Measurements from ENCODE around the gene TCF7L2.

DNA sequence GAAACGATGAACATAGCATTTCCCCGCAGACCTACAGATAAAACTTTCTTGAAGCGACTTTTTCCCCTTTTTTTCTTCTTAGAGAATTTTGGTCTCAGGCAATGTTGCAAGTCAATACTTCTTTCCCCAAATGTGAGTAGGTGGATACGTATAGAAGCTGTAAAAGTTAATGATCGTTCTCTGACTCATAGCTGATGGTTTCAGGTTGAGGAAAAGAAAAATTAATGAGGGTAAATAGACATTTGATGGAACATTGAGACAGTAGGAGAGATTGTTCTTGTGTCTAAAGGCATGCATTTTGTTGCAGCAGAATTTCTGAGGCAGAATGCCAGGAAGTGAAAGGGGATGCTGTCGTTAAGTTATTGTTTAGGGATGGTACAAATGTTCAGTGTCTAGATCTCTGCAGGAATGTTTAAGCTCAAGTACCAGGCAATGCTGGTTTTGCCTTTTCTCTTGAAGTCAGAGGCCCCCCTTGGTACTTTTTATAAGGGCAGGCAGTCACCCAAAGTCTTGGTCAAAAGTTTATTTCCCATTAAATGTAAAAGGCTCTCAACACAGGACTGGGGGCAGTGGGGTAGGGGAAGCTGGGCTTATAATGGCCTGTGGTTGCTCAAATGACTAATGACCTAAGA is 9.3 kb downstream of the TCF7L2 start:
- TF ChIP-seq, protein P1, sequence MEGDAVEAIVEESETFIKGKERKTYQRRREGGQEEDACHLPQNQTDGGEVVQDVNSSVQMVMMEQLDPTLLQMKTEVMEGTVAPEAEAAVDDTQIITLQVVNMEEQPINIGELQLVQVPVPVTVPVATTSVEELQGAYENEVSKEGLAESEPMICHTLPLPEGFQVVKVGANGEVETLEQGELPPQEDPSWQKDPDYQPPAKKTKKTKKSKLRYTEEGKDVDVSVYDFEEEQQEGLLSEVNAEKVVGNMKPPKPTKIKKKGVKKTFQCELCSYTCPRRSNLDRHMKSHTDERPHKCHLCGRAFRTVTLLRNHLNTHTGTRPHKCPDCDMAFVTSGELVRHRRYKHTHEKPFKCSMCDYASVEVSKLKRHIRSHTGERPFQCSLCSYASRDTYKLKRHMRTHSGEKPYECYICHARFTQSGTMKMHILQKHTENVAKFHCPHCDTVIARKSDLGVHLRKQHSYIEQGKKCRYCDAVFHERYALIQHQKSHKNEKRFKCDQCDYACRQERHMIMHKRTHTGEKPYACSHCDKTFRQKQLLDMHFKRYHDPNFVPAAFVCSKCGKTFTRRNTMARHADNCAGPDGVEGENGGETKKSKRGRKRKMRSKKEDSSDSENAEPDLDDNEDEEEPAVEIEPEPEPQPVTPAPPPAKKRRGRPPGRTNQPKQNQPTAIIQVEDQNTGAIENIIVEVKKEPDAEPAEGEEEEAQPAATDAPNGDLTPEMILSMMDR (conservative IDR thresholded peaks at IDR 0.05 in 1 of 2, IDR thresholded peaks at IDR 0.05 in 1 of 2; ENCODE audit: extremely low read depth in 1 of 2, insufficient read depth in 1 of 2, low read depth in 1 of 2, low read length in 2 of 2): no peak
- TF ChIP-seq EZH2 (IDR thresholded peaks at IDR 0.05; ENCODE audit: borderline replicate concordance, low read length): no peak

All from mammary epithelial cell (primary cell).